HT-29 (cell line): ENCODE measurements around the gene MOCS3. TPM values are rescaled to one million over a fixed set of nuclear protein-coding genes. Genes with fewer than 3 reads are reported as not detected.

Experiments
- DNase-seq: peaks from one replicate; pipeline ENCODE4 v3.0.0-alpha.2; 2015; ENCODE audit warnings: low spot score
- total RNA-seq: library from RNA; depleted of rRNA; stranded (reverse); fragments of >200 nt; shearing (Covaris generic); gene quantifications from 2 replicates; pipeline ENCODE4 v1.2.3, GENCODE V29; 2014; rRNA removed

MOCS3 gene
- total RNA-seq, result 14.9 and 16.3 TPM in 2 replicates

- DNase-seq, result peak; percentile 99
These were observed at the start of gene MOCS3 for GRCh38 chr20:50958615-50959542. Gene MOCS3, plus strand, starts transcription at chr20:50958818. Its CDS starts 25 bp downstream, at chr20:50958843.

- no peak for DNase-seq
These were observed 49.2 kb upstream of the MOCS3 start for GRCh38 chr20:50909413-50909812.

- no peak for DNase-seq
These were observed 47.6 kb upstream of the MOCS3 start for GRCh38 chr20:50911030-50911429.

- DNase-seq, result no peak
These were observed 46.9 kb upstream of the MOCS3 start for GRCh38 chr20:50911716-50912115.

GRCh38 chr20:50913690-50914375 lies 44.8 kb upstream of the MOCS3 start:
- no peak for DNase-seq

GRCh38 chr20:50915424-50915823 lies 43.2 kb upstream of the MOCS3 start:
- no peak for DNase-seq

GRCh38 chr20:50916257-50916656 lies 42.4 kb upstream of the MOCS3 start:
- DNase-seq, result peak; percentile 40

GRCh38 chr20:50916934-50917333 lies 41.7 kb upstream of the MOCS3 start:
- no peak for DNase-seq

- no peak for DNase-seq
These were observed 40.2 kb upstream of the MOCS3 start for GRCh38 chr20:50918403-50918802.

- DNase-seq, result peak; percentile 40
These were observed 39.1 kb upstream of the MOCS3 start for GRCh38 chr20:50919567-50919966.

- DNase-seq, result no peak
These were observed 37.6 kb upstream of the MOCS3 start for GRCh38 chr20:50920997-50921396.

GRCh38 chr20:50921803-50922501 lies 36.7 kb upstream of the MOCS3 start:
- no peak for DNase-seq

GRCh38 chr20:50924261-50924920 lies 34.2 kb upstream of the MOCS3 start:
- DNase-seq, result no peak

GRCh38 chr20:50926530-50926929 lies 32.1 kb upstream of the MOCS3 start:
- DNase-seq, result no peak

- no peak for DNase-seq
These were observed 30.1 kb upstream of the MOCS3 start for GRCh38 chr20:50928469-50928868.

GRCh38 chr20:50929299-50930138 lies 29.1 kb upstream of the MOCS3 start:
- DNase-seq, result peak; percentile 98

- DNase-seq, result peak; percentile 28
These were observed 28.3 kb upstream of the MOCS3 start for GRCh38 chr20:50930139-50930975.

- DNase-seq, result no peak
These were observed 27.7 kb upstream of the MOCS3 start for GRCh38 chr20:50930976-50931305.

GRCh38 chr20:50931306-50932015 lies 27.2 kb upstream of the MOCS3 start, which contains the start of gene ADNP:
Gene ADNP, minus strand, starts transcription at chr20:50931437. Its CDS starts 27,441 bp downstream, at chr20:50903996.
- peak; percentile 98 for DNase-seq
